Stimulated activated CD8-positive, alpha-beta memory T cell treated with anti-CD3 and anti-CD28 coated beads, Interleukin-15, amount 100 ng/mL, for 1 hour (primary cell): ENCODE results near the gene CDKN2B.

ENCODE experiments used
- DNase-seq: peaks from one replicate; pipeline ENCODE4 v3.0.0-alpha.2; 2020; ENCODE audit warnings: low read depth

The CDKN2B gene

GRCh38 chr9:22033012-22033630 lies 24.0 kb upstream of the CDKN2B start:
- DNase-seq: no peak

GRCh38 chr9:22031655-22032411 lies 22.7 kb upstream of the CDKN2B start:
- no peak for DNase-seq

GRCh38 chr9:22030101-22030598 lies 21.0 kb upstream of the CDKN2B start:
- no peak for DNase-seq

- DNase-seq: no peak
Observed at GRCh38 chr9:22029231-22029630, 20.1 kb upstream of the CDKN2B start.

- DNase-seq: no peak
Observed at GRCh38 chr9:22028394-22028793, 19.3 kb upstream of the CDKN2B start.

GRCh38 chr9:22026696-22027095 lies 17.6 kb upstream of the CDKN2B start:
- DNase-seq: no peak

GRCh38 chr9:22022396-22022795 lies 13.3 kb upstream of the CDKN2B start:
- DNase-seq: no peak

GRCh38 chr9:22010866-22011625 lies 1.9 kb upstream of the CDKN2B start:
- no peak for DNase-seq

GRCh38 chr9:22009506-22009867 lies 382 bp upstream of the CDKN2B start:
- no peak for DNase-seq

GRCh38 chr9:22008384-22008716 lies 755 bp downstream of the CDKN2B start:
- no peak for DNase-seq

GRCh38 chr9:22005702-22006606 lies 3.2 kb downstream of the CDKN2B start:
- DNase-seq: no peak

- no peak for DNase-seq
Observed at GRCh38 chr9:22005021-22005701, 3.9 kb downstream of the CDKN2B start.

GRCh38 chr9:22002038-22002437 lies 7.1 kb downstream of the CDKN2B start:
- no peak for DNase-seq

- no peak for DNase-seq
Observed at GRCh38 chr9:21998026-21998425, 11.1 kb downstream of the CDKN2B start.

- DNase-seq: no peak
Observed at GRCh38 chr9:21997480-21997879, 11.6 kb downstream of the CDKN2B start.

GRCh38 chr9:21996858-21997257 lies 12.2 kb downstream of the CDKN2B start:
- DNase-seq: no peak

GRCh38 chr9:21996438-21996837 lies 12.7 kb downstream of the CDKN2B start:
- no peak for DNase-seq

GRCh38 chr9:21995666-21996398 lies 13.3 kb downstream of the CDKN2B start:
- no peak for DNase-seq

GRCh38 chr9:21995006-21995665 lies 14.0 kb downstream of the CDKN2B start:
- peak; percentile 39 for DNase-seq

GRCh38 chr9:21994556-21995005 lies 14.5 kb downstream of the CDKN2B start, which contains the start of gene CDKN2B-AS1:
Gene CDKN2B-AS1 (plus strand): TSS chr9:21994791.
- no peak for DNase-seq
